ENCODE results near the gene SLC24A3. TPM values are rescaled to one million over a fixed set of nuclear protein-coding genes. Genes with fewer than 3 reads are reported as not detected.
A peak's percentile ranks its signal among the peaks of the same experiment; 100 is the strongest.

The SLC24A3 gene
- total and polyA plus RNA-seq, 4 donors = 1.9 to 8.4 (median 5.8) TPM

DNA sequence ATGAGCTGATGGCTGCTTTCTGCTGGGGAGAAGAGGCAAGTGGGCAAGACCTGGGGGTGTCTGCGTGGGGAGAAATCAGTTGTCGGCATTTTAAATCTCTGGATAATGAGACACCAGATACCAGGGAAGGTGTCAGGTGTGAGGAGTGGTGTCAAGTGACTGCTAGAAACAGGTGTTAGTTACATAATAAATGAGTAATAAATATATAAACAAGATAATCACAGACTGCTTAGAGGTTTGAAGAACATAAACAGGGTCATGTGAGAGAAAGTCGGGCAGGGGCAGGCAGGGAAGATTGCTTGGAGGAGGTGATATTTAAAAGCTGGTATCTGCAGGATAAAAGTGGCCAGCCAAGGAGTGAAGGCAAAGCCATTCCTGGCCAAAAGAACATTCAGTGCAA lies 458.4 kb downstream of the SLC24A3 start:
- no peak for ATAC-seq (ENCODE audit: insufficient read depth, low FRiP score)
- Histone ChIP-seq H3K27ac (ENCODE audit: low read depth in 1 of 2, low read length in 1 of 2) (no peak overlapping the region), H3K9me3 (ENCODE audit: control insufficient read depth in 4 of 4, insufficient read depth in 3 of 4, low read length in 3 of 4) (no peaks in the 10 kb centered on the region), H3K9ac (ENCODE audit: insufficient read depth in 1 of 2, low read length in 2 of 2) (no peak overlapping the region), H3K36me3 (ENCODE audit: control insufficient read depth in 4 of 4, insufficient read depth in 4 of 4, low read length in 4 of 4) (no peaks in the 10 kb centered on the region), H3K4me3 (no peak overlapping the region), H3K27me3 (ENCODE audit: control insufficient read depth in 3 of 3, insufficient read depth in 3 of 3, low read length in 2 of 3) (peaks cover 0 to 6% (median 3%) of the 10 kb centered on the region in 3 donors), H3K4me1 (ENCODE audit: control insufficient read depth in 5 of 5, insufficient read depth in 5 of 5, low read length in 5 of 5) (no peaks in the 10 kb centered on the region)
- DNase-seq = no peak
- WGBS, 2 donors = 66% methylated on average over 3 of the region's 3 CpGs
- TF ChIP-seq CTCF (IDR thresholded peaks at IDR 0.05; ENCODE audit: control extremely low read depth, extremely low read depth) = no peak

GRCh38 chr20:19671374-19671773 lies 458.9 kb downstream of the SLC24A3 start:
- H3K9ac ChIP-seq (ENCODE audit: insufficient read depth in 1 of 2, low read length in 2 of 2) = no peak overlapping the region
- WGBS, 2 donors = 75 to 86% methylated on average over 1 of the region's 1 CpG
- H3K36me3 ChIP-seq (ENCODE audit: control insufficient read depth in 4 of 4, insufficient read depth in 4 of 4, low read length in 4 of 4) = no peaks in the 10 kb centered on the region
- no peak overlapping the region for H3K4me3 ChIP-seq
- ATAC-seq (ENCODE audit: insufficient read depth, low FRiP score) = no peak
- no peaks in the 10 kb centered on the region for H3K4me1 ChIP-seq (ENCODE audit: control insufficient read depth in 5 of 5, insufficient read depth in 5 of 5, low read length in 5 of 5)
- H3K9me3 ChIP-seq (ENCODE audit: control insufficient read depth in 4 of 4, insufficient read depth in 3 of 4, low read length in 3 of 4) = no peaks in the 10 kb centered on the region
- TF ChIP-seq CTCF (IDR thresholded peaks at IDR 0.05; ENCODE audit: control extremely low read depth, extremely low read depth) = no peak
- no peak for DNase-seq
- no peak overlapping the region for H3K27ac ChIP-seq (ENCODE audit: low read depth in 1 of 2, low read length in 1 of 2)
- H3K27me3 ChIP-seq (ENCODE audit: control insufficient read depth in 3 of 3, insufficient read depth in 3 of 3, low read length in 2 of 3) = peaks cover 0 to 6% (median 3%) of the 10 kb centered on the region in 3 donors

DNA sequence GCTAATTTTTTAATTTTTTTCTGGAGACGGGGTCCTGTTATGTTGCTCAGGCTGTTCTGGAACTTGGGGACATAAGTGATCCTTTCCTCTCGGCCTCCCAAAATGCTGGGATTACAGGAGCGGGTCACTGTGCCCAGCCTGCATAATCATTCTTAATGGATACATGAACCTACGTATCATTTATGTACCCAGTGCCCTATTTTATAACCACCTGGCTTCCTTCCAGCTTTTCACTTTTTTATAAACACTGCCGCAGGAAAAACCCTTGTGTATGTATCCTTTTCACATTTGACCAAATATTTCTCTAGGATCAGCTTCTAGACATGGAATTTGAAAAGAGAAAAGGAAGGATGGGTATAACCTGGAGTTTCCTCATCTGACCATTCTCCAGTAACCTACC lies 460.1 kb downstream of the SLC24A3 start:
- peak in 1 of 3 donors; percentile 14 for DNase-seq
- H3K9me3 ChIP-seq (ENCODE audit: control insufficient read depth in 4 of 4, insufficient read depth in 3 of 4, low read length in 3 of 4) = no peaks in the 10 kb centered on the region
- ATAC-seq (ENCODE audit: insufficient read depth, low FRiP score) = no peak
- TF ChIP-seq CTCF (IDR thresholded peaks at IDR 0.05; ENCODE audit: control extremely low read depth, extremely low read depth) = no peak
- H3K4me1 ChIP-seq (ENCODE audit: control insufficient read depth in 5 of 5, insufficient read depth in 5 of 5, low read length in 5 of 5) = no peaks in the 10 kb centered on the region
- H3K27ac ChIP-seq (ENCODE audit: low read depth in 1 of 2, low read length in 1 of 2) = no peak overlapping the region
- H3K4me3 ChIP-seq = no peak overlapping the region
- peaks cover 0 to 6% (median 3%) of the 10 kb centered on the region in 3 donors for H3K27me3 ChIP-seq (ENCODE audit: control insufficient read depth in 3 of 3, insufficient read depth in 3 of 3, low read length in 2 of 3)
- H3K9ac ChIP-seq (ENCODE audit: insufficient read depth in 1 of 2, low read length in 2 of 2) = no peak overlapping the region
- 71 to 83% methylated on average over 5 of the region's 5 CpGs for WGBS, 2 donors
- no peaks in the 10 kb centered on the region for H3K36me3 ChIP-seq (ENCODE audit: control insufficient read depth in 4 of 4, insufficient read depth in 4 of 4, low read length in 4 of 4)

- TF ChIP-seq CTCF (IDR thresholded peaks at IDR 0.05; ENCODE audit: control extremely low read depth, extremely low read depth) = no peak
- peaks cover 0 to 6% (median 3%) of the 10 kb centered on the region in 3 donors for H3K27me3 ChIP-seq (ENCODE audit: control insufficient read depth in 3 of 3, insufficient read depth in 3 of 3, low read length in 2 of 3)
- no peaks in the 10 kb centered on the region for H3K4me1 ChIP-seq (ENCODE audit: control insufficient read depth in 5 of 5, insufficient read depth in 5 of 5, low read length in 5 of 5)
- no peaks in the 10 kb centered on the region for H3K9me3 ChIP-seq (ENCODE audit: control insufficient read depth in 4 of 4, insufficient read depth in 3 of 4, low read length in 3 of 4)
- no peak overlapping the region for H3K4me3 ChIP-seq
- no peak overlapping the region for H3K9ac ChIP-seq (ENCODE audit: insufficient read depth in 1 of 2, low read length in 2 of 2)
- ATAC-seq (ENCODE audit: insufficient read depth, low FRiP score) = no peak
- H3K36me3 ChIP-seq (ENCODE audit: control insufficient read depth in 4 of 4, insufficient read depth in 4 of 4, low read length in 4 of 4) = no peaks in the 10 kb centered on the region
- H3K27ac ChIP-seq (ENCODE audit: low read depth in 1 of 2, low read length in 1 of 2) = no peak overlapping the region
- DNase-seq = no peak
These were observed 461.1 kb downstream of the SLC24A3 start for GRCh38 chr20:19673575-19673974.

Measured in lung (tissue), 12 donors.